PC-9 (cell line): Measurements from ENCODE around the gene SH3RF1. TPM values are rescaled to one million over a fixed set of nuclear protein-coding genes. Genes with fewer than 3 reads are reported as not detected.

Experiments used
- BruUV-seq: library from RNA; stranded (reverse); fragments of 400-500 nt; replicated peaks from 2 replicates; lab custom pipeline; 2021; lab: Mats Ljungman, UMichigan
- CTCF ChIA-PET: fragments of 300-600 bp; sonication (Branson Sonifier 250); formaldehyde crosslinking; loops from one replicate; lab custom pipeline; 2022; ENCODE audit warnings: antibody characterized with exemption; lab: Charles Lee
- POLR2A ChIA-PET: fragments of 300-600 bp; sonication (Branson Sonifier 250); formaldehyde crosslinking; loops from one replicate; lab custom pipeline; 2022; ENCODE audit warnings: antibody characterized with exemption; ENCODE audit not compliant: unreplicated experiment; lab: Charles Lee
- DNase-seq, 2 experiments: peaks; one replicate each; pipeline versions ENCODE4 v3.0.0 to v3.0.0-alpha.2; 2015 to 2022; ENCODE audit warnings: mixed read lengths in 1 of 2
- H2AFZ ChIP-seq: fragments of 200-600 bp; sonication (generic); 2 replicates; pipeline ENCODE4 v1.8.1; 2017; ENCODE audit warnings: antibody characterized with exemption
- H3F3A ChIP-seq: fragments of 200-600 bp; sonication (generic); 2 replicates; pipeline ENCODE4 v1.8.1; 2017; ENCODE audit warnings: antibody characterized with exemption, mild to moderate bottlenecking, low read depth; ENCODE audit not compliant: insufficient read depth
- H3K27ac ChIP-seq: fragments of 200-600 bp; sonication (generic); 2 replicates; pipeline ENCODE4 v1.6.1; 2016; ENCODE audit warnings: mixed run types
- H3K27me3 ChIP-seq: fragments of 200-600 bp; sonication (generic); 2 replicates; pipeline ENCODE4 v1.6.1; 2016; ENCODE audit warnings: low read depth, mixed run types; ENCODE audit not compliant: insufficient read depth
- H3K36me3 ChIP-seq: fragments of 200-600 bp; sonication (generic); 2 replicates; pipeline ENCODE4 v1.6.1; 2016; ENCODE audit warnings: low read depth, mixed run types
- H3K4me1 ChIP-seq: fragments of 200-600 bp; sonication (generic); replicated peaks from 2 replicates; pipeline ENCODE4 v1.6.1; 2016; ENCODE audit warnings: mixed run types; ENCODE audit not compliant: insufficient read depth
- H3K4me2 ChIP-seq: fragments of 200-600 bp; sonication (generic); 2 replicates; pipeline ENCODE4 v1.6.1; 2017; ENCODE audit warnings: mixed run types
- H3K4me3 ChIP-seq: fragments of 200-600 bp; sonication (generic); 2 replicates; pipeline ENCODE4 v1.6.1; 2016; ENCODE audit warnings: mixed run types
- H3K79me2 ChIP-seq: fragments of 200-600 bp; sonication (generic); 2 replicates; pipeline ENCODE4 v1.6.1; 2017; ENCODE audit warnings: low read depth, mixed run types
- H3K9me2 ChIP-seq: fragments of 200-600 bp; sonication (generic); 2 replicates; pipeline ENCODE4 v1.8.1; 2017; ENCODE audit warnings: mild to moderate bottlenecking; ENCODE audit not compliant: insufficient read depth
- H3K9me3 ChIP-seq: fragments of 200-600 bp; sonication (generic); 2 replicates; pipeline ENCODE4 v1.8.1; 2016; ENCODE audit warnings: low read depth; ENCODE audit not compliant: insufficient read depth
- H4K20me1 ChIP-seq: fragments of 200-600 bp; sonication (generic); 2 replicates; pipeline ENCODE4 v1.8.1; 2017; ENCODE audit not compliant: insufficient read depth
- CTCF ChIP-seq: fragments of 200-600 bp; sonication (generic); conservative IDR thresholded peaks from 2 replicates; pipeline ENCODE4 v1.6.1; 2017; ENCODE audit warnings: mixed run types, antibody characterized with exemption, mild to moderate bottlenecking, moderate library complexity
- EZH2 ChIP-seq: fragments of 200-600 bp; sonication (generic); IDR thresholded peaks from 2 replicates; pipeline ENCODE4 v1.8.0; 2017; ENCODE audit warnings: antibody characterized with exemption, low read depth
- intact Hi-C: fragments of 100-400 bp; cut with micrococcal nuclease; formaldehyde crosslinking; loops from one replicate; pipeline ENCODE4 v1.10.0; 2022; ENCODE audit not compliant: unreplicated experiment
- total RNA-seq: library from RNA; stranded (reverse); gene quantifications from 2 replicates; pipeline ENCODE4 v1.2.3, GENCODE V29; 2021

Gene SH3RF1
- total RNA-seq, 1 experiment from 2014 or later: 26.4 TPM

- H3K4me3 ChIP-seq: no peak overlapping the region
- no peak for DNase-seq
- intact Hi-C loops: no loop called here
- no TSS peak for BruUV-seq
- no peaks in the 10 kb centered on the region for H3K36me3 ChIP-seq
- CTCF ChIA-PET: no interaction called here
- no peaks in the 10 kb centered on the region for H3K79me2 ChIP-seq
- TF ChIP-seq CTCF (no peak), EZH2 (no peak)
- no peaks in the 10 kb centered on the region for H3K4me1 ChIP-seq
- H3K27me3 ChIP-seq: no peaks in the 10 kb centered on the region
- no peak overlapping the region for H3K27ac ChIP-seq
- no peaks in the 10 kb centered on the region for H3K9me3 ChIP-seq
- no peak overlapping the region for H3K4me2 ChIP-seq
- H3K9me2 ChIP-seq: no peaks in the 10 kb centered on the region
- H4K20me1 ChIP-seq: no peaks in the 10 kb centered on the region
- H3F3A ChIP-seq: peaks cover 5% of the 10 kb centered on the region; the same call in 1 of the 2 replicates
- POLR2A ChIA-PET: no interaction called here
- no peak overlapping the region for H2AFZ ChIP-seq
Measured at GRCh38 chr4:169080981-169081380, 189.8 kb downstream of the SH3RF1 start.

GRCh38 chr4:169079942-169080827, 190.6 kb downstream of the SH3RF1 start:
- ChIA-PET POLR2A (no interaction called here), CTCF (no interaction called here)
- TF ChIP-seq CTCF (no peak), EZH2 (no peak)
- Histone ChIP-seq H4K20me1 (no peaks in the 10 kb centered on the region), H3K27me3 (no peaks in the 10 kb centered on the region), H3K79me2 (no peaks in the 10 kb centered on the region), H3K9me3 (no peaks in the 10 kb centered on the region), H3K36me3 (no peaks in the 10 kb centered on the region), H3K9me2 (no peaks in the 10 kb centered on the region), H3K4me2 (no peak overlapping the region), H3K4me1 (no peaks in the 10 kb centered on the region), H3F3A (peaks cover 5% of the 10 kb centered on the region; the same call in 1 of the 2 replicates), H3K27ac (no peak overlapping the region), H2AFZ (no peak overlapping the region), H3K4me3 (no peak overlapping the region)
- BruUV-seq: no TSS peak
- peak in 1 of 2 experiments; percentile 15 for DNase-seq
- intact Hi-C loops: loop anchor here (10.0 kb wide), 1 partner anchor 595 kb away; the partner anchor contains the start of gene DDX60L

GRCh38 chr4:169074117-169074516, 196.6 kb downstream of the SH3RF1 start:
- intact Hi-C loops: loop anchor here (10.0 kb wide), 1 partner anchor 589 kb away; the partner anchor contains the start of gene DDX60L
- no peaks in the 10 kb centered on the region for H3K79me2 ChIP-seq
- ChIA-PET CTCF (no interaction called here), POLR2A (no interaction called here)
- no peaks in the 10 kb centered on the region for H3K9me3 ChIP-seq
- no peaks in the 10 kb centered on the region for H3K27me3 ChIP-seq
- no peak overlapping the region for H3K27ac ChIP-seq
- TF ChIP-seq EZH2 (no peak), CTCF (no peak)
- H3K9me2 ChIP-seq: no peaks in the 10 kb centered on the region
- peaks cover 35% of the 10 kb centered on the region for H3K4me1 ChIP-seq
- H3F3A ChIP-seq: peaks cover 26% of the 10 kb centered on the region
- no TSS peak for BruUV-seq
- H3K4me2 ChIP-seq: no peak overlapping the region
- H3K36me3 ChIP-seq: no peaks in the 10 kb centered on the region
- H2AFZ ChIP-seq: no peak overlapping the region
- no peak overlapping the region for H3K4me3 ChIP-seq
- no peaks in the 10 kb centered on the region for H4K20me1 ChIP-seq
- DNase-seq: no peak
